Retinal pigment epithelial cell (primary cell): ENCODE measurements around the gene ANKRD63.

Experiments used
- DNase-seq: peaks from one replicate; pipeline ENCODE4 v3.0.0-alpha.2; 2010; ENCODE audit warnings: low read depth
- H3K4me3 ChIP-seq: 2 replicates; pipeline ENCODE4 v1.5.1; 2011; ENCODE audit warnings: mild to moderate bottlenecking, low read length, control low read depth, moderate library complexity
- TF ChIP-seq, protein P1 (sequence below): conservative IDR thresholded peaks from 2 replicates; pipeline ENCODE4 v1.5.1; 2011; ENCODE audit warnings: low read depth, low read length, control low read depth, inconsistent platforms

The ANKRD63 gene

DNA sequence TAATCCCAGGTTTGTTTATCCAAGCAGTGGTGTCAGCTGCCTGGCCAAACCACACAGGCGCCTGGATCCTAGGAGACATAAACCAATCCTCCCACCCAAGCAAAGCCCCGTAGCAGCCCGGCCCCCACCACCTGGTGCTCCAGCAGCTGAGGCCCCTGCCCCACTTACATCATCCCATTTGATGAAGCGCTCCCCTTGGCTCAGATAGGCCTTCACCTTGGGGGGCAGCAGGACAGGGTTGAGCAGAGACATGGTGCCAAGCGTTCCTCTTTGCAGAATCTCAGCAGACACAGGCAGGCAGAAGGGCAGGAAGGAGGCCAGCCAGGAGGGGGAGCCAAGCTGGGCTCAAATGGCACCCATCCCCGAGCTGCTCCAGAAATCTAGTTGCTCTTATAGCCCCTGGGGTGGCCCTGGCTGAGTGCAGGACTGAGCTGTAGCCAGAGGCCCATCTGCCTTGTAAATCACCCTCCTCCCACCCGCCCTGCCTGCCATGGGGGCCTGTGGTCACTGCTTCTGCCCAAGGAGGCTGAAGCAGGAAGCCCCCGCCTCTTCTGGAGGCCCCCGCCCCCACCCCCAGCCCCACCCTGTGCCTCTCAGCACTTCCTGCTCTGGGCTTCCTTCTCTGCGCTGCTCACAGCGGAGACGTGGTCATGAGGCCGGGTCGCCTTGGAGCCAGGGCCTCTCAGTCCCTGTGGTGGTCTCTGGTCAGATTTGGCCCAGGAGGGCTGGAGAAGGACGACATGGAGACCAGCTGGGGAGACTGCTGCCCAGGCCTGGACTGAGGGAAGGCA, 24.8 kb upstream of the ANKRD63 start, which contains the start of gene PLCB2:
Gene PLCB2, minus strand, starts transcription at position 515 of the 791 bp plus-strand sequence. Its CDS starts 263 bp downstream, at position 252.
- no peak for DNase-seq
- TF ChIP-seq, protein P1, sequence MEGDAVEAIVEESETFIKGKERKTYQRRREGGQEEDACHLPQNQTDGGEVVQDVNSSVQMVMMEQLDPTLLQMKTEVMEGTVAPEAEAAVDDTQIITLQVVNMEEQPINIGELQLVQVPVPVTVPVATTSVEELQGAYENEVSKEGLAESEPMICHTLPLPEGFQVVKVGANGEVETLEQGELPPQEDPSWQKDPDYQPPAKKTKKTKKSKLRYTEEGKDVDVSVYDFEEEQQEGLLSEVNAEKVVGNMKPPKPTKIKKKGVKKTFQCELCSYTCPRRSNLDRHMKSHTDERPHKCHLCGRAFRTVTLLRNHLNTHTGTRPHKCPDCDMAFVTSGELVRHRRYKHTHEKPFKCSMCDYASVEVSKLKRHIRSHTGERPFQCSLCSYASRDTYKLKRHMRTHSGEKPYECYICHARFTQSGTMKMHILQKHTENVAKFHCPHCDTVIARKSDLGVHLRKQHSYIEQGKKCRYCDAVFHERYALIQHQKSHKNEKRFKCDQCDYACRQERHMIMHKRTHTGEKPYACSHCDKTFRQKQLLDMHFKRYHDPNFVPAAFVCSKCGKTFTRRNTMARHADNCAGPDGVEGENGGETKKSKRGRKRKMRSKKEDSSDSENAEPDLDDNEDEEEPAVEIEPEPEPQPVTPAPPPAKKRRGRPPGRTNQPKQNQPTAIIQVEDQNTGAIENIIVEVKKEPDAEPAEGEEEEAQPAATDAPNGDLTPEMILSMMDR, result peak; percentile 52
- no peak within 1 kb of the TSS for H3K4me3 ChIP-seq

DNA sequence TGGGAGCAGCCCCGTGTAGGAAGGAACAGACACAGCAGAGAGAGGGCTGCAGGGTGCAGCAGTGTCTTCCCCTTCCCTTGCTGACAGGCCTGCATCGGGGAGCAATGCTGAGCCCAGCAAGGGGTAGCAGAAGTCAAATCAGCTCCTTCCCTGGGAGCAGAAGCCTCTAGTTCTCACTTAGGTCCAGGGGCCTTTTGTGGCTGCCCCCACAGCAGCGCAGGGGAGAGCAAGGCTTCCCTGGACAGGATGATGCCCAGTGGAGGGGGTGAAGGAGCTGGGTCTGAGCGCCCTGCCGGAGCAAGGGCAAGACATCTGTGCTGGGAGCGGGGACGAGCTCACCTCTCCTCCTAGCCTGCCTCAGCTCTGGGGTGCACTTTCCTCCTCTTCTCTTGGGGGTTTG, 24.0 kb upstream of the ANKRD63 start:
- no peak overlapping the region for H3K4me3 ChIP-seq
- TF ChIP-seq, protein P1, result no peak
- DNase-seq, result no peak

DNA sequence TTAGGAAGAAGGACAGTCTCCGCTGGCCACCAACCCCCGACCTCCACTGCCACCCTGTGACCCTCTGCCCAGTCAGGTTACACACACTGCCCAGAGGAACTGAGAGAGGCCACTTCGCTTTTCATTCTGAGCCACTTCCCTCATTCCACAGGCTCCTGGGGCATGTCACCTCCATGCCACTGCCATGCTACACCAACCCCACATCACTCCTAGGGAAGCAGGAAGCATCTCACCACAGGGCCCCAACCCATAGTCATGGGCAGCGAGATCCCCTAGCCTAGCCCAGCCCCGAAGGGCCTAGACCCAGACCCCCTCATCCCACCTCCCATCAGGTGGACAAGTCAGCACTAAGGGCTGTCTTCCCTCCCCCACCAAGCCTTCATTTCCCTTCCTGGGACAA, 23.5 kb upstream of the ANKRD63 start:
- no peak for DNase-seq
- TF ChIP-seq, protein P1, result no peak
- H3K4me3 ChIP-seq, result no peak overlapping the region

DNA sequence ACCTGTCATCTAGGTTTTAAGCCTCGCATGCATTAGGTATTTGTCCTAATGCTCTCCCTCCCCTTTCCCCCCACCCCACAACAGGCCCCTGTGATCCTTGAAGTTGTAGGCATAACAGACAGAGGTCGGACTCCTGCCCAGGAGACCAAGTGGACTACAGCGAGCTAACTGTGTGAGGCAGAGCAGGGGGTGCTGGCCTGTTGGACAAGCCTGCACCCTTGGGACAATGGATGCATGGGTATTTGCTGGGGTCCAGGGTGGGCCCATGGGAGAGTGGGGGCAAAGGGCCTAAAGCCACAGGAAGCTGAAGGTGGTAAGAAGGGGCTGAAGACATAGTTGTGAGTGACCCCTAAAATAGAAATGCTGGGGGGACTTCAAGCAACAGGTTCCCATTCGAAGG, 22.4 kb upstream of the ANKRD63 start:
- DNase-seq, result no peak
- no peak overlapping the region for H3K4me3 ChIP-seq

DNA sequence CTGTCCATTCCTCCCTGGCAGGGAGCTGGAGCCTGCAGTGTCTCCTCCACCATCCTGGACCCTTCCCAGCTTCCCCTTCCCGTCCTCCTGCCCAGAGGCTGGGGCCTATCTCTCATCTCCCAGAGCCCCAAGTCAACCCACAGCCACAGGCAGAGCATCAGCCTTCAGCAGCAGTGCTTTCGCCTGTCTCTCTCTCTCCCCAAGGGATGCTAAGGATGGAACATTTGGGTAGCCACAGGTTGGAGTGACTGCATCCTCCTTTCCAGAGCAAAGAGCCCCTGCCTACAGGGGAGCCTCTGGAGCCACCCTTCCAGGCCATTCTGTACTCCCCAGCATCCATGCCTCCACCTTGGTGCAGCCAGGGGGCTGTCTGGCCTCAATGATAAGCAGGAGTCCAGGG, 20.7 kb upstream of the ANKRD63 start:
- H3K4me3 ChIP-seq, result no peak overlapping the region
- no peak for DNase-seq
- TF ChIP-seq, protein P1, result no peak

More for the DNA sequence above, 22.4 kb upstream of the ANKRD63 start:
- TF ChIP-seq, protein P1, result no peak

DNA sequence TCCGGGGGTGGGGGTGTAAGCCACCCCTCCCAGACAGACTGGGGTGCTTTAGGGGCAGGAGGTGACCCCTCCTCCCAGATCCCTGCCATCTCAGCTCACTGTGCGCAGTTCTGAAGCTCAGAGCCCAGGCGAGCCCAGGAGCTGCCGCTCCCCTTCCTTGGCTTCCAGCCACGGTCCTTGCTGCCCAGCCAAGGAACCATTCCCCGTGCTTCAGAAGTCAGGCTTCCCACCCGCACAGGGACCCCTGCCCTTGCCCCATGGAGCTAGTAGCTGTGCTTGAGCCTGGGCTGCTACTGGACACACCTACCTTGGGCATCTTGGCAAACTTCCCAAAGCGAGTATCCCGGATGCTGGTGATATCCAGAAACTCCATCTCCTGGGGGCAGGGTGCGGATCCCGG, 20.1 kb upstream of the ANKRD63 start:
- H3K4me3 ChIP-seq, result no peak overlapping the region

More for the DNA sequence above, 20.1 kb upstream of the ANKRD63 start:
- TF ChIP-seq, protein P1, result no peak
- no peak for DNase-seq
